HS-27A (cell line): ENCODE measurements around the gene ADAMTS14.

Experiments used
- DNase-seq: peaks from one replicate; pipeline ENCODE4 v3.0.0-alpha.2; 2012; ENCODE audit warnings: low read depth, missing footprints

The ADAMTS14 gene

GRCh38 chr10:70784016-70784415 is 111.7 kb downstream of the ADAMTS14 start:
- no peak for DNase-seq

- DNase-seq = no peak
Observed at GRCh38 chr10:70784471-70784870, 112.2 kb downstream of the ADAMTS14 start.

GRCh38 chr10:70785190-70785589 is 112.9 kb downstream of the ADAMTS14 start, which contains the start of gene TBATA:
Gene TBATA (minus strand): TSS chr10:70785377. CDS start chr10:70783379, 1,998 bp downstream.
- no peak for DNase-seq

GRCh38 chr10:70786799-70787415 is 114.6 kb downstream of the ADAMTS14 start:
- no peak for DNase-seq

DNA sequence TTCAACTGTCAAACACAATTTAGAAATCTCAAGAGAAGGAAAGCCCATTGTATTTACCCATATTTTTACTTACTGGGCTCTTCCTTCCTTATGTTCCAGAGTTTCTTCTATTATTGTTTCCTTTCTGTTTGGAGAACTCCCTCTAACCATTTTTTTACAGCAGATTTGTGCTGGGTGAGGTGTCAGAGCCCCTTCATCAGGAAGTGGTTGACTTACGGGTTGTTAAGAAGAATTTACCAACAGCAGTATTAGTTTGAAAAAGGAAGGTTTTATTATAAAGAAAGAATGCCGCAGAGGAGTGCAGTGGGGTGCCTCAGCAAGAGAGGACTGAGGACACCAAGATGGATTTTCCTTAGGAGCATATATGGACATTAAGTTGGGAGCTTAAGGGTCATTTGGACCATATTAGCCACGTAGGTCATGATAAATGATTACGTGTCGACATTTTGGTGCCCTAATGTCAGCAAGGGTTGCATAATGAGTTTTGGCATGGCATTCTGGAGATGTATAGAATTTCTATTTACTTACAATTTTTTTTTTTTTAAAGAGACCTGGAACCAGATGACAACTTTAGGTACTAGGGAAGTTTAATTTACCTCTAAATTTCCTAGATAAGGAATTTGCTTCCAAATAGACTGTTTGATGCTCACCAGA is 119.2 kb downstream of the ADAMTS14 start:
- no peak for DNase-seq

DNA sequence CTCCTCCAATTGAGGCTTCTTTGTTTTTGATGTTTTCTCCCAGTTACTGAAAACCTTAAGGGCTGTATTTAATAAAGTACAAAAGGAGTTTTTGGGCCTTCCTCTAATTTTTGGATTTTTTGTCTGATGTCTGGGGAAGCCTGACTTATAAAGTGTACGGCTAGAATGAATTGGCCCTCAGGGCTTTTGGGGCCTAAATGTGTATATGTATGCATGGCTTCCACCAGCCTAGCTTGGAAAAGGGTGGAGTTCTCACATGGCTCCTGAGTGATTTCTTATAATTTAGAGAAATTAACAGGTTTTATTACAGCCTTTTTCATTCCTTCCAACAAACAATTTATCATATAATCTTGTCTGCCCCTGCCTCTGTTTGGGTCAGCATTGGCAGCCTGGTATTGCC is 123.3 kb downstream of the ADAMTS14 start:
- no peak for DNase-seq

DNA sequence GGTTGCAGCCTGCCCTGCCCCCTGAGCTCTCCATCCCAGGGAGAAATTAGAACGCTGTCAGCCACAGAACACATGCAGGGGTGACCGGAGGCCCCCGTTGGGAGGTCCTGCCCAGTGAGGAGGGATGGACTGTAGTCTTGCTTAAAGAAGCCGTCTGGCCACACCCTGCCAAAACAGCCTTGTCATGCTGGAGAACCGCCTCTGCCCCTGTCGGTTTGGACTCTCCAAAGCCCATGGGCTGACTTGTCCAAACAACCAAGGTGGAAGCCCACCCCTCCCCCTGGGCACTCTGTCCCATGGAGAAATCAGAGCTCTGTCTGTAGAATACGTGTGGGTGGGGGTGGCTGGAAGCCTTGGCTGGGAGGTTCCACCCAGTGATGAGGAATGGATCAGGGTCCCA is 125.5 kb downstream of the ADAMTS14 start:
- DNase-seq = no peak

- no peak for DNase-seq
Observed at GRCh38 chr10:70799124-70799523, 126.8 kb downstream of the ADAMTS14 start.

DNA sequence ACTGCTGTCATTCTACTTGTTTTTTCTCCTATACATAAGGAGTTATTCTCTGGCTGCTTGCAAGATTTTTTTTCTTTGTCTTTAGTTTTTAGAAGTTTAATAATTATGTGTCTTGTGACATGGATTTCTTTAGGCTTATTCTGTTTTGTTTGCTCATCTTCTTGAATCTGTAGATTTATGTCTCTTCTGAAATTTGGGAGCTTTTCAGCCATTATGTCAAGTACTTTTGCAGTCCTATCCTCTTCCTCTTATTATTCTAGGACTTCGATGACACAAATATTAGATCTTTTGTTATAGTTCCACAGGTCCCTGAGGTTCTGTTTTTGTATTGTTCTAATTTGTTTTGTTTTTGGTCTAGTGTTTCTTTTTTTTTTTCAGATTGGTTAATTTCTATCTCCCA is 129.5 kb downstream of the ADAMTS14 start:
- DNase-seq = no peak

DNA sequence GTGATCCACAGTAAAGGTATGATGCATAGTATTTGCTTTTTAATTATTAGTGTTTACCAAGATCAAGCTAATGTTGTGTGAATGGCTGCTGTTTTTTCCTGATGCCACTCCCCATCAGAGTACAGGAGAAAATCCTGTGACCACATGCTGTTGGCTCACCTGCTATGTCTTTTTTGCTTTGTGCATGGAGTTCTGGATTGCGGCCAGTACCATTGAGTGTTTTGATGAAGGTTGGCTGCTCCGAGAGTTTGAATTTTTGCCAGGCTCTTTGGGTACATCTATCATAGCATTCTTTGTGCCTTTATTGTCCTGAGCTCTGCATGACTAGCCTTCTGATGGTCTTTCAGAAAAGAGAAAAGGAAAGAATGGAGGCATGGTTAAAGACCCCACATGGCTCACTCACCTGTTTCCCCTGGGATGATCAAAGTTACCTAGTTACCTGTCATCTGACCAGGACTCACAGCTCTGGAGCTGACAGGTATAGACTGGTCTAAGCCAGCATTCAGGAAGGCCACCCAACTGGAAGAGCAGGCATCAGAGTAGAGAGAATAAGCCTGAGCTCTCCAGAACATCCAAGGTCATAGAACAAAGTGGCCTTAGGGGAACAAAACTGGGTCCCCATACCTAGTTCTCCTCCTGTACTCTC is 131.6 kb downstream of the ADAMTS14 start:
- DNase-seq = no peak

GRCh38 chr10:70804421-70804808 is 132.1 kb downstream of the ADAMTS14 start:
- no peak for DNase-seq

GRCh38 chr10:70805619-70806215 is 133.4 kb downstream of the ADAMTS14 start:
- DNase-seq = no peak

DNA sequence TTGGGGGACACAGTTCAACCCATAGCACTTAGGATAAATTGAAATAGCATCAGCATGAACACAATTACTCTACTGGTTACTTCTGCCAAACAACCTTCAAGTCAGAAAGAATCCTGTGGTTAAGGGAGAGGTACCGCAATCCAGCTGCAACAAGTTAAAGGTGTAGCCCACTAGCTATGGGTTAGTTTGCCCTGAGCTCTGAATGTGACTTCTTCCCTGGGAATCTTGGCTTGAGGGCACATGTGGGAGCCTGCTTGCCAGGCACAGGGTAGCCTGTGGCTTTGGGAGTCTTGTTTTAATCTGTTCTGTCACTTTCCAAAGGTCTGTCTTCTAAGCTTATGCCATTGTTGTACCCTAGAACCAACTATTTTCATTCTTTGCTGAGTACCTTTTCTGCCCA is 134.5 kb downstream of the ADAMTS14 start:
- DNase-seq = no peak

GRCh38 chr10:70807556-70807955 is 135.2 kb downstream of the ADAMTS14 start:
- no peak for DNase-seq

DNA sequence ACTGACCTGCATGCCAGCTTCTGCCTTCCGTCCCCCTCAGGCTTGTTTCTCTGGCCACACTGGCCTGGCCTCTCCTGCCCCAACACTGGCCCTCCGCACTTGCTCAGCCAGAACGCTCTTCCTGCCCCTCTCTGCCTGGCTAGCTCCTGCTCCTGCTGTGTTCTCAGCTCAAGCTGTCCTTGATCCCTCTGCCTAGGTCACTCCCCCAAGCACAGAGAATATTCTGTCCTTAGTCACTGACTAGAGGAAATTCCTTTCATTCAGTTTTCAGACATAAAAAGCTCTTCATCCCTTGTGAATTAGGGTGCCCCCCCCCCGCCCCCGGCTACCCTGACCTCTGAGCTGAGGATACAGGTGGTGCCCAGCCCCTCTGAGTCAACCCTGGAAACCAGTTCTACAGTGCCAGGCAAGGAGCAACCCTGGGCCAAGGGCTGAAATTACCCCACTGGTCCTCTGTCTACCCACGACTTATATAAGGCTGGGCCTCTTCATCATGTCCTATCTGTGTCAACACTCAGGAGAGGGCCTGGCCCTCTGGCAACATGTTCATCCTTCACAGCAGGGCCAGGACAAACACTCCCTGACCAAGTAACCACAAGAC is 136.8 kb downstream of the ADAMTS14 start:
- no peak for DNase-seq

DNA sequence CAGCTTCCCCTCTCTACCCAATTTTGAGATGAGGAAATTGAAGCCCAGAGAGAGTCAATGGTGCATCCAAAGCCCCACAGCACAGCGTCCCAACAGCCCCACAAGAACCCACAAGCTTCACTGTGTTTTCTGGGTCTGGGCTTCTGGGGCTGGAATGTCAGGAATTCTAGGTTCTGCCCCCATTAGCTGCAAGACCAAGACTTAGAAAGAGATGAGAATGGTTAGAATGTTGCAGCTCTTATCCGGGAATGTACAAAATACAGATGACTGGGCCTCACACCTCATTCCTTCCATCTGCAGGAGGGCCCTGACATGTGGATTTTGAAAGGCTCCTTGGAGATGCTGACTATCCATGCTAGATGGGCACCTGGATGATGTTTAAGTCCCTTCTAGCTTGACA is 137.4 kb downstream of the ADAMTS14 start:
- DNase-seq = no peak

DNA sequence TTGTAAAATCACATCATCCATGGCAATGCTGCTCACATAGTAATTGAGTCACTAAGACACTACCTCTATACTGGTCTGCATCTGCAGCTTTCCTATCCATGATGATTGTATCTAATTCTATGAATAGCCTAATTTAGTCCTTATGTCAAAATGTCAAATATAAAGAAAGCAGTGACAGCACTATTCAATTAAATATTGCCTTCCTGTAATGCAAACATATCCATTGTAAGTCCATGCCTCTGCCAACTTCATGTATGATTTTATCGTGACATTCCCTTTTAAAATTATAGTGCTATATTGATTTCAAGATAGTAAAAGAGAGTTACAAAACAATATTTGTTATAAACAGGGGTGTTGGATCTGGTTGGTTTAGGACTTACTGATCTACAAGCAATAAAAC is 138.7 kb downstream of the ADAMTS14 start:
- DNase-seq = no peak

GRCh38 chr10:70811881-70812280 is 139.6 kb downstream of the ADAMTS14 start:
- no peak for DNase-seq
